Measurements from ENCODE around the gene C19orf33.

C19orf33 gene

GRCh38 chr19:38284422-38284821 is 19.6 kb upstream of the C19orf33 start:
- Histone ChIP-seq H3K4me1 (ENCODE audit: control insufficient read depth, insufficient read depth, low read length) (peaks cover 21% of the 10 kb centered on the region), H3K4me3 (ENCODE audit: low read length) (no peak overlapping the region), H3K9me3 (ENCODE audit: control insufficient read depth, low read length) (no peaks in the 10 kb centered on the region), H3K27me3 (ENCODE audit: control insufficient read depth, insufficient read depth, low read length) (no peaks in the 10 kb centered on the region), H3K36me3 (ENCODE audit: control insufficient read depth, insufficient read depth, low read length) (peaks cover 9% of the 10 kb centered on the region), H3K9ac (ENCODE audit: low read length) (no peak overlapping the region)

GRCh38 chr19:38285567-38285966 is 18.5 kb upstream of the C19orf33 start:
- H3K9ac ChIP-seq (ENCODE audit: low read length): no peak overlapping the region
- no peaks in the 10 kb centered on the region for H3K27me3 ChIP-seq (ENCODE audit: control insufficient read depth, insufficient read depth, low read length)
- H3K36me3 ChIP-seq (ENCODE audit: control insufficient read depth, insufficient read depth, low read length): peaks cover 18% of the 10 kb centered on the region
- no peak overlapping the region for H3K4me3 ChIP-seq (ENCODE audit: low read length)
- H3K9me3 ChIP-seq (ENCODE audit: control insufficient read depth, low read length): no peaks in the 10 kb centered on the region
- H3K4me1 ChIP-seq (ENCODE audit: control insufficient read depth, insufficient read depth, low read length): peaks cover 28% of the 10 kb centered on the region

- H3K4me1 ChIP-seq (ENCODE audit: control insufficient read depth, insufficient read depth, low read length): peaks cover 34% of the 10 kb centered on the region
Observed at GRCh38 chr19:38287604-38288003, 16.4 kb upstream of the C19orf33 start.

DNA sequence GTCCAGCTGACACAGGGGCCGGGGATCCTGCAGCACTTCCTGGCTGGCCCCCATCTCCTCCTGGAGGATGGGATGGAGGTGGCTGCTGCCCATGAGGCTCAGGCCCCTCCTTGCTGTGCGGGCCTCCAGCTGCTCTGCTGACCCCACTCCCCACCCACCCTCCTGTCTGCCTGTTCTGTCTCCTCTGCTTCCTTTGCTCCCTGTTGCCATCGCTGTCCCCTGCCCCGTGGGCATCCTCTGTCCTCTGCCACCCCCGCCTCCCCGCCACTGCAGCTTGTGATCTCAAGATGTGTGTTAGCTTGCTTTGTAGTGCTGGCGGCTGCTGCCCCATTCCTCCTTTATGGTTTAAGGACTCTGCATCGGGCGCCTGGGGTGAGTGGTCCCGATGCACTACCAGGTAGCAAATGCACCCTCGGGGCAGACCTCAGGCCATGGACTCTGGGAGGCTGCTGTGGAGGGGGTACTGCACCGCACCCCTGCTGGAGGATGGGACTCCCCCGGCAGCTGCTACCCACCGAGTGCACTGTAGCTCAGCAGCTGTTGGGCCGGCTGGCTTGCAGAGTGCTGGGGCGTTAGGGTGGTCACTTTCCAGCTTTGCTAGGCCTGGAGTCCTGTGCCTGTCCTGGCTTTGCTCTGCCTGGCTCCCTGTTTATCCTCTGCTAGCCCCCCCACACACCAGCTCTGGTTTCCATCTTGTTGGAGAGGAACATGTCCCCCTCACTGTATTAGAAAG is 15.8 kb upstream of the C19orf33 start:
- Histone ChIP-seq H3K4me1 (ENCODE audit: control insufficient read depth, insufficient read depth, low read length) (peaks cover 34% of the 10 kb centered on the region), H3K36me3 (ENCODE audit: control insufficient read depth, insufficient read depth, low read length) (peaks cover 27% of the 10 kb centered on the region), H3K9ac (ENCODE audit: low read length) (no peak overlapping the region), H3K27me3 (ENCODE audit: control insufficient read depth, insufficient read depth, low read length) (no peaks in the 10 kb centered on the region), H3K4me3 (ENCODE audit: low read length) (no peak overlapping the region), H3K9me3 (ENCODE audit: control insufficient read depth, low read length) (no peaks in the 10 kb centered on the region)

More at GRCh38 chr19:38287604-38288003, 16.4 kb upstream of the C19orf33 start:
- Histone ChIP-seq H3K27me3 (ENCODE audit: control insufficient read depth, insufficient read depth, low read length) (no peaks in the 10 kb centered on the region), H3K36me3 (ENCODE audit: control insufficient read depth, insufficient read depth, low read length) (peaks cover 27% of the 10 kb centered on the region), H3K9ac (ENCODE audit: low read length) (no peak overlapping the region), H3K4me3 (ENCODE audit: low read length) (no peak overlapping the region), H3K9me3 (ENCODE audit: control insufficient read depth, low read length) (no peaks in the 10 kb centered on the region)

- H3K27me3 ChIP-seq (ENCODE audit: control insufficient read depth, insufficient read depth, low read length): no peaks in the 10 kb centered on the region
- peak overlapping the region; percentile 47 for H3K9ac ChIP-seq (ENCODE audit: low read length)
- peaks cover 27% of the 10 kb centered on the region for H3K36me3 ChIP-seq (ENCODE audit: control insufficient read depth, insufficient read depth, low read length)
- peaks cover 34% of the 10 kb centered on the region for H3K4me1 ChIP-seq (ENCODE audit: control insufficient read depth, insufficient read depth, low read length)
- H3K9me3 ChIP-seq (ENCODE audit: control insufficient read depth, low read length): no peaks in the 10 kb centered on the region
- no peak overlapping the region for H3K4me3 ChIP-seq (ENCODE audit: low read length)
Observed at GRCh38 chr19:38289955-38290354, 14.1 kb upstream of the C19orf33 start.

DNA sequence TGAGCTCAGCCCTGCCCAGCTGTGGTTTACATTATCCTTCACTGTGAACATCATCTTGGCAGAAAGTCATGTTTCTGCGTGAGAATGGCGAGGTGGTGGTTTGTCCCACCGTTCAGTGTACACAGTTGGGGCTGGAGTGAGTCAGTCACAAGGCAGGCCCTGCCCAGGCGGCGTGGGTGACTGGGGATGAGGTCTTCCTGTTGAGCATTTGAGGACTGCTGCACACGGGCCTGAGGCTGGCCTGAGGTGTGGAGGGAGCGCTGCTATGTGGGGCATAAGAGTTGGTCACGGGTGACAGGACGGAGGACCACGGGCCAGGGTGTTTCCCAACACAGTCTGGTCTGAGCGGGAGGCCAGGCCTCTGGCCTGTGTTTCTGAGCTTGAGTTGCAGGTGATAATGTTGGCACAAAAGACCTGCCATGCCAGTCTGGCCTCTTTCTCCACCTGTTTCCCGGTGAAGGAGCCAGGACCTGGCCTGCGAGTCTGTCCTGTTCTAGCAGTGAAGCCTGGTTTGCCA is 13.4 kb upstream of the C19orf33 start:
- H3K9ac ChIP-seq (ENCODE audit: low read length): peak overlapping the region; percentile 47
- peaks cover 27% of the 10 kb centered on the region for H3K36me3 ChIP-seq (ENCODE audit: control insufficient read depth, insufficient read depth, low read length)
- no peaks in the 10 kb centered on the region for H3K9me3 ChIP-seq (ENCODE audit: control insufficient read depth, low read length)
- H3K27me3 ChIP-seq (ENCODE audit: control insufficient read depth, insufficient read depth, low read length): no peaks in the 10 kb centered on the region
- peaks cover 33% of the 10 kb centered on the region for H3K4me1 ChIP-seq (ENCODE audit: control insufficient read depth, insufficient read depth, low read length)
- no peak overlapping the region for H3K4me3 ChIP-seq (ENCODE audit: low read length)

GRCh38 chr19:38291855-38292254 is 12.2 kb upstream of the C19orf33 start:
- no peak overlapping the region for H3K9ac ChIP-seq (ENCODE audit: low read length)
- peaks cover 22% of the 10 kb centered on the region for H3K36me3 ChIP-seq (ENCODE audit: control insufficient read depth, insufficient read depth, low read length)
- H3K27me3 ChIP-seq (ENCODE audit: control insufficient read depth, insufficient read depth, low read length): no peaks in the 10 kb centered on the region
- peaks cover 26% of the 10 kb centered on the region for H3K4me1 ChIP-seq (ENCODE audit: control insufficient read depth, insufficient read depth, low read length)
- H3K9me3 ChIP-seq (ENCODE audit: control insufficient read depth, low read length): no peaks in the 10 kb centered on the region
- H3K4me3 ChIP-seq (ENCODE audit: low read length): no peak overlapping the region

DNA sequence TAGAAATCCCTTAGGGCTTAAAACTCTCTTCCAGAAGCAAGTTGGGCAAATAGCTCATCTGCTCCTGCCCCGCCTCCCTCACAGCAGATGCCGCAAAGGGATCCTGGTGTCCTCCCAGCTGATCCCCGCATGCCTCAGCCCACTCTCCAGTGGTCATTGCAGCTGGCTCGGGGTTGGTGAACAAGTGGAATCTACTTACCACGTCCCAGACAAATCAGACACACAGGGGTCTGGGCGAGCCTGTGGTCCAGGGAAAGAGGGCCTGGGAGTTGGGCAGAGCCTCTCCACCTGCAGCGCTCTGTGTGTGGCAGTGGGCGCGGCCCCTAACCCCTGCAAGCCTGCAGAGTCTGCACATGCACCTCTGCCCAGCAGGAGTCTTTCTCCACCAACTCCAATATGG is 10.8 kb upstream of the C19orf33 start:
- Histone ChIP-seq H3K9me3 (ENCODE audit: control insufficient read depth, low read length) (no peaks in the 10 kb centered on the region), H3K36me3 (ENCODE audit: control insufficient read depth, insufficient read depth, low read length) (peaks cover 22% of the 10 kb centered on the region), H3K9ac (ENCODE audit: low read length) (no peak overlapping the region), H3K27me3 (ENCODE audit: control insufficient read depth, insufficient read depth, low read length) (no peaks in the 10 kb centered on the region), H3K4me1 (ENCODE audit: control insufficient read depth, insufficient read depth, low read length) (peaks cover 26% of the 10 kb centered on the region), H3K4me3 (ENCODE audit: low read length) (no peak overlapping the region)

- Histone ChIP-seq H3K4me3 (ENCODE audit: low read length) (no peak overlapping the region), H3K9ac (ENCODE audit: low read length) (no peak overlapping the region), H3K9me3 (ENCODE audit: control insufficient read depth, low read length) (no peaks in the 10 kb centered on the region)
Observed at GRCh38 chr19:38294090-38294489, 10.0 kb upstream of the C19orf33 start.

GRCh38 chr19:38298821-38299680 is 5.0 kb upstream of the C19orf33 start:
- H3K27me3 ChIP-seq (ENCODE audit: control insufficient read depth, insufficient read depth, low read length): no peaks in the 10 kb centered on the region
- no peak overlapping the region for H3K9ac ChIP-seq (ENCODE audit: low read length)
- peaks cover 14% of the 10 kb centered on the region for H3K4me1 ChIP-seq (ENCODE audit: control insufficient read depth, insufficient read depth, low read length)
- H3K4me3 ChIP-seq (ENCODE audit: low read length): no peak overlapping the region
- no peaks in the 10 kb centered on the region for H3K9me3 ChIP-seq (ENCODE audit: control insufficient read depth, low read length)
- no peaks in the 10 kb centered on the region for H3K36me3 ChIP-seq (ENCODE audit: control insufficient read depth, insufficient read depth, low read length)

More at GRCh38 chr19:38294090-38294489, 10.0 kb upstream of the C19orf33 start:
- Histone ChIP-seq H3K4me1 (ENCODE audit: control insufficient read depth, insufficient read depth, low read length) (peaks cover 26% of the 10 kb centered on the region), H3K27me3 (ENCODE audit: control insufficient read depth, insufficient read depth, low read length) (no peaks in the 10 kb centered on the region), H3K36me3 (ENCODE audit: control insufficient read depth, insufficient read depth, low read length) (peaks cover 22% of the 10 kb centered on the region)

GRCh38 chr19:38304352-38304865 is 358 bp downstream of the C19orf33 start:
- Histone ChIP-seq H3K4me3 (ENCODE audit: low read length) (peak overlapping the region; percentile 69), H3K4me1 (ENCODE audit: control insufficient read depth, insufficient read depth, low read length) (peaks cover 21% of the 10 kb centered on the region), H3K36me3 (ENCODE audit: control insufficient read depth, insufficient read depth, low read length) (no peaks in the 10 kb centered on the region), H3K9ac (ENCODE audit: low read length) (peak overlapping the region; percentile 96), H3K27me3 (ENCODE audit: control insufficient read depth, insufficient read depth, low read length) (no peaks in the 10 kb centered on the region), H3K9me3 (ENCODE audit: control insufficient read depth, low read length) (no peaks in the 10 kb centered on the region)

Measured in mucosa of stomach (tissue), 1 donor.